GM19438 (cell line): ENCODE results near the gene PANK4.
A peak's percentile ranks its signal among the peaks of the same experiment; 100 is the strongest.
"Not testable (repeated sequence)": the region's sequence is repeated elsewhere in the genome, so short reads cannot be mapped to it uniquely, and the experiment has no call there.

Experiments
- ATAC-seq: cut with Tn5 transposase; IDR thresholded peaks from one replicate; pipeline ENCODE4 v1.9.1; 2021; ENCODE audit warnings: low read depth; ENCODE audit not compliant: unreplicated experiment

PANK4 gene

DNA sequence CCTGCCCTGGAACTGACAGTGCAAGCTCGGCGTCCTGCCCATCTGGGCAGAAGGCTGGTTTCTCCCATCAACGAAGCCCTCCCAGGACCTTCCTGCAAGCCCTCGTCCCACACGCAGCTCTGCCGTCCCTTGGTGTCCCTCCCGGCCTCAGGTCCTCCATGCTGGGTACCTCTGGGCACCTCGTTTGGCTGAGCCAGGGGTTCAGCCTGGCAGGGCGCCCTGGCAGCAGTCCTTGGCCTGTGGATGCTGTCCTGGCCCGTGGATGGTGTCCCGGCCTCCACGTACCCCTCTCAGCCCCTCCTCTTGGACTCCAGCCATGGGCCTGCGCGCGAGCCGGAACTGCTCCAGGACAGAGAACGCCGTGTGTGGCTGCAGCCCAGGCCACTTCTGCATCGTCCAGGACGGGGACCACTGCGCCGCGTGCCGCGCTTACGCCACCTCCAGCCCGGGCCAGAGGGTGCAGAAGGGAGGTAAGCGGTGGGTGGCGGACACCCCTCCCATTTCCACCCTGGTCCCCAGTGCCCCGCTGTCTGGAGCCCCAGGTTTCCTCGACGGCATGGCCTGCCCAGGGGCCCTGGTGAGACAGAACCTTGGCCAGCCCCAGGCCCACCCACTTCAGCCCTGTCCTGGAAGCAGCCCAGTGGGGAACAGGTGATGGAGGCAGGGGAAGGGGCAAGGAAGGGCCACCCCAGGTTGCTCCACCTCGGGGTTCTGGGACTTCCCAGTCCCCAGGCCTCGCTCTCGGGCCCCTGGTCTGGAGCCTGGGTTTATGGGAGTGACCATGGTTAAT lies 33.3 kb upstream of the PANK4 start:
- ATAC-seq: no peak

DNA sequence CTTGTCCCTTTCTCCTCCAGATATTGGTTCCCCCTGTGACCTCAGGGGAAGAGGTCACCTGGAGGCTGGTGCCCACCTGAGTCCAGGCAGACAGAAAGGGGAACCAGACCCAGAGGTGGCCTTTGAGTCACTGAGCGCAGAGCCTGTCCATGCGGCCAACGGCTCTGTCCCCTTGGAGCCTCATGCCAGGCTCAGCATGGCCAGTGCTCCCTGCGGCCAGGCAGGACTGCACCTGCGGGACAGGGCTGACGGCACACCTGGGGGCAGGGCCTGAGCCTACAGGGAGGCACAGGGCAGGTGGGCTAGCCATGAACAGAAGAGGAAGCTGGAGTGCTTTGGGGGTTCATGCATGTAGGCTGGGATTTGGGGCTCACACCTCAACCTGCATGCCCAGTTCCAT lies 32.5 kb upstream of the PANK4 start:
- no peak for ATAC-seq

DNA sequence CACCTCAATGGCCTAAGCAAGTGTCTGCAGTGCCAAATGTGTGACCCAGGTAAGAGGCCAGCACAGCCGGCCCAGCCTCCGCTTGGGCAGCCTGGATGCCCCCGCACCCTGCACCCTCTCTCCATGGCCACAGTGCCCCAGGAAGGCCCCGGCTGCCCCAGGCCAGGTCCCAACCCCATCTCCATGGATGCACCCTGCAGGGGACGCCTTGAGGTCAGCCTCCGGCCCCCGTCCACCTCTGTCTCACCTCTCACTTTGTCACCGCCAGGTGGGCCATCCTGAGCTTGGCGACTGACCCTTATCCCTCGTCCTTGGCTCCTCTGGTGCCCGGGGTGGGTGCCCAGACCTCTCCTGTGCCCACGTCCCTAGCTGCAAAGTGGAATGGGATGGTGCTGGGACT lies 32.0 kb upstream of the PANK4 start:
- ATAC-seq: no peak

DNA sequence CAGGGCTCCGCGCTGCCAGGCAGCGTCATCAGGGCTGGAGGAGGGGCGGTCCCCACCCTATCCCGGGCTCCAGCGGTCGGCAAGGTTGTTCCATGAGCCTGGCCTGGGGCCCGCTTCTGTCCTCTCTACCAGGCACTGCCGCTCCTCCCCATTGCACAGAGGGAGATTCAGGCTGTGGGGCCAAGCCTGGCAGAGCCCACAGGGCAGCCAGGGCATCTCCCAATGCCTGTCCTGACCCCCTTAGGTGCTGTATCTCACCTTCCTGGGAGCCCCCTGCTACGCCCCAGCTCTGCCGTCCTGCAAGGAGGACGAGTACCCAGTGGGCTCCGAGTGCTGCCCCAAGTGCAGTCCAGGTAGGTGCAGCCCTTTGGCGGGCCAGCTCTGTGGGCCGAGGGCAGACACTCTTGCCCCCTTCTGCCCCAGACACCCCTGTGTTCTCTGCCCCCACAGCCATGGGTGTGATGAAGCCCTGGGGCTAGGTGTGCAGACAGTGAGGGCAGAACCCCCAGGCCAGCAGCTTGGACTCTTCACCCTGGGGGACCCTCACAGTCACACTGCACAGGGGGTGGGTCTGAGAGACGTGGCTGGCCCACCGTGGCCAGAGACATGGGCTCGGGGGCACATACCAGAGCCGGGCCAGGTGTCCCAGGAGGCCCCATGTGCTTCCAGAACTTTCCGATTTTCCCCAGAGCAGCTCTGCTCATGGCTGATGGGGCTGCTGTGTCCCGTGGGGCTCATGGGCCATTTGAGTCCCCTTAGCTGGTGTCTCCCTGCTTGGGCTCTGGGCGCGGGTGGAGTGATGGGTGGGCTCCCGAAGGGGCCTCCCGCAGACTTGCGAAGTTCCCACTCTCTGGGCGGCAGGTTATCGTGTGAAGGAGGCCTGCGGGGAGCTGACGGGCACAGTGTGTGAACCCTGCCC lies 31.3 kb upstream of the PANK4 start:
- no peak for ATAC-seq

DNA sequence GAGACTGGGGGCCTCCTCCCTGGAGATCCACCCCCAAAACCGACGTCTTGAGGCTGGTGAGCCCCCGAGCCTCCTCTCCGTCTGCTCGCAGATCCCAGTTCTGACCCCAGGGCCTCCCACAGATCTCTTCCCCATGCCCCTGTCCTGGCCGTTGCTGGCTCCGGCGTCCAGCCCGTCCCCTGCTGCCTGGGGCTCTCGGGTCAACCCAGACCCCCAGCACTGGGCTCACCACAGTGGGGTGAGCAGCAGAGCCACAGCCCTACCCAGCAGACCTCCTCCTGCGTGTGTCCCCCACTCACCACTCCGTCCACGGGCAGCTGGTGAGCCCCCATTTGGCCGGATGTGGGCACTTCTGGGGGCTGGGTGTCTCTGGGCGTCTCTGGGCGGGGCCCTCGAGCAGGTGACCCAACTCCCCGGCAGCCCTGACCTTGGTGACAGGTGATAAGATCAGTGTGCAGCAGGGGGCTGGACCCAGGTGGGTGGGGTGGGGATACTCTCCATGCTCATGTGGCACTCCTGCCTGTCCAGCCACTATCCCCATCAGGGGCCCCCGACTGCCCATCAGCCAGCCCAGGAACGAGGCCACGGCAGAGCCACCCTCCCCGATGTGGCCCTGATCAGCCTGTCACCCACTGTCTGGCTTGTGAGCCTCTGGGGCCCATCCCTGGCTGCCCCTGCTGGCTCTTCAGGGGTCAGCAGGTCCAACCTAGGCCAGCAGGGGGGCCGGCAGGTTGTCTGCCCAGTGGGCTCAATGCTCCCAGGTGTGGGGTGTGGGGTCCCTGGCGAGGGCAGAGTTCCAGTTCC lies 30.5 kb upstream of the PANK4 start:
- peak; percentile 19 for ATAC-seq

DNA sequence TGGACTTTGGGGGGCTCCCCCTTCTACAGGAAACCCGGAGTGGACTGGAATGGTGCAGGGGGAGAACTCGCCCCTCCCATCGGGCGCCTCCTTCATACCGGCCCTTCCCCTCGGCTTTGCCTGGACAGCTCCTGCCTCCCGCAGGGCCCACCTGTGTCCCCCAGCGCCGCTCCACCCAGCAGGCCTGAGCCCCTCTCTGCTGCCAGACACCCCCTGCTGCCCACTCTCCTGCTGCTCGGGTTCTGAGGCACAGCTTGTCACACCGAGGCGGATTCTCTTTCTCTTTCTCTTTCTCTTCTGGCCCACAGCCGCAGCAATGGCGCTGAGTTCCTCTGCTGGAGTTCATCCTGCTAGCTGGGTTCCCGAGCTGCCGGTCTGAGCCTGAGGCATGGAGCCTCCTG lies 29.9 kb upstream of the PANK4 start, which contains the start of gene TNFRSF14:
Gene TNFRSF14 (plus strand): TSS at position 95 of the 401 bp plus-strand sequence. CDS start 294 bp downstream, at position 389.
- peak; percentile 40 for ATAC-seq

DNA sequence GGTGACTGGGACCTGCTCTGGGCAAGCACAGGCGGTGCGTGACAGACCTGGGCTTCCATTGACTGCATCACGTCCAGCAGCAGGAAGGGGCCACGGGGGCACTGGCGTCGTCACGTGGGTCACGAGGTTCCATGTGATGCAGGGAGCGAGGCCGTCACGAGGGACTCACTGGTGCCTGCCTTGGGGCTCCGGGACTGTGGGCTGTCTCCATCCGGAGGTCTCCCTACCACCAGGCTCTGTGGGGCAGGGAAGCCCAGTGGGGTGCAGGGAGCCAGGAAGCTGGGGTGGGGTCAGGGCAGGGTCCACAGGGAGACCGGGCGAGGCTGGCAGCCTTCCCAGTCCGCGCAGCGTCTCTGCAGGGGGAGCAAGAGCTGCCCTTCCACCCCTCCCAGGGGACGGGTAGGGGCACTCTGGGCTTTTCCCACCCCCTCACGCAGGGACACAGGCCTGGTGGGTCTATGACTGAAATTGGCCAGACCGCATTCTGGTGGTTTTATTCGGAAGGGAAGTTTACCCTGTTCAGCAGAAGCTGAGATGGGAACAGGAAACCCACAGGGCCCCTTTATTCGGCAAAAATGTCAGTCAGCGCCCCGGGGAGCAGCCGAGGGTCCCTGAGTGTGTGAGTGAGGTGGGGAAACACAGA lies 29.4 kb upstream of the PANK4 start:
- peak; percentile 36 for ATAC-seq

DNA sequence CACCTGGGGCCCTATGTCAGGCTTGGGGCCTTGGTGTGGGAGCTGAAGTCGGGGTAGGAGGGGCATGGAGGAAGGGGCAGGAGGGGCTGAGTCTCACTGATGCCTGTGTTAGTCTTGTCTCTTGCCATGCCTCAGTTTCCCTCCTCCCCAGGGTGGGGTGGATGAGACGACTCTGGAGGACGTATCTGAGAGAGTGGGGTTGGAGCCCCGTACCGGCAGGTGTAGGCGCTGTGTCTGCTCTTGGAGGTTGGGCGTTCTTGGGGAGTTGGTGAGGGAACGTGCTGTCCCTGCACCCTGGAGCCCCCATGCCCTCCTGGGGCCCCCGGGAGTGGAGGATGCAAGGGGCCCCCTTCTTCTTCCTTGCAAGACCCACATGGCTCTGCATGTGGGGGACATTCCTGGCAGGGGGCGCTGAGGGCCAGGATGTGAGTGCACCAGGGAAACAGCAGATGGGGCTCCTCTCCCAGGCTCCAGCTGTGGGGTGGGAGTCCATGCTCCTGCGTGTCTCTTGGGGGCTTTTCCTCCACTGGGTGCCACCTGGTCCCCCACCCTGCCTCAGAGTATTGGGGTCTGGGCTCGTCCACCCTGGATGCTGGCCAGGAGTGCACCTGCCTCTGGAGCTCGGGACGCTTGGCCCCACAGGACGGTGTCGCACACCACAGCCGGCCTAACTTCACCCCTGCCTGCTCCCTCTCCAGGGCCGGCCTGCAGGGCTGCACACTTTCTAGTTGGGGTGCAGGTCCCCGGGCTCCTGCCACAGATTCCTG lies 28.4 kb upstream of the PANK4 start:
- ATAC-seq: no peak

DNA sequence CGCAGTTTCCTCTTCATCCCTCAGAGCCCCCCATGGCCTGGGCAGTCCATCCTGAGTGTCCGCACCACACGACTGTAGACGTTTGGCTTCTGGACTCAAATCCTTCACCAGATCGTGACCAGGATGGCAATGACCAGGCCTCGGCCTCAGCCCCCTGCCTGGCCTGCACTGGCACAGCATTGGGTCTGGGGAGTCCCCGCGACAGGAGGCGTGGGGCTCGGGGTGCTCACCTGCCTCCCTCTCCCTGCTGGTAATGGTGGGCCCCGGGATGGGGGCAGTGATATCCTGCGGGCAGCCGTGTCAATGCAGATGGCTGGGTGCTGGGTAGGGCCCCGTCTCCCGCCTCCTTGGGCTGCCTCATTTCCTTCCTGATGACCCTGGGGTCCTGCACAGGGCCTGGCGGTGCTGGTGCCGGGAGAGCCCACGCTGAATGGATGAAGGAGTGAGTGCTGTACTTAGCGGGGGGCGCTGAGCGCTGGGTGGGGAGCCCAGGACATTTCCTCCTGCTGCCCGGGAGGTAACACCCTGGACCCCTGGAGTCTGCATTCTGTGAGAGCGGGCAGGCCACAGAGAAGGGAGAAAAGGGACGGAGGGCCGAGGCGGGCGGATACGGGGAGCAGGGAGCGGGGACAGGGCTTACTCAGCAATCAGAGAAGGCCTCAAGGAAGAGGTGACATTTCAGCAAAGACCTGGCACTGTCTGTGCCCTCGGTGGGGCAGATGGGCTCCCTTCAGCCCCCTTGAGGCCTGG lies 27.6 kb upstream of the PANK4 start:
- no peak for ATAC-seq

DNA sequence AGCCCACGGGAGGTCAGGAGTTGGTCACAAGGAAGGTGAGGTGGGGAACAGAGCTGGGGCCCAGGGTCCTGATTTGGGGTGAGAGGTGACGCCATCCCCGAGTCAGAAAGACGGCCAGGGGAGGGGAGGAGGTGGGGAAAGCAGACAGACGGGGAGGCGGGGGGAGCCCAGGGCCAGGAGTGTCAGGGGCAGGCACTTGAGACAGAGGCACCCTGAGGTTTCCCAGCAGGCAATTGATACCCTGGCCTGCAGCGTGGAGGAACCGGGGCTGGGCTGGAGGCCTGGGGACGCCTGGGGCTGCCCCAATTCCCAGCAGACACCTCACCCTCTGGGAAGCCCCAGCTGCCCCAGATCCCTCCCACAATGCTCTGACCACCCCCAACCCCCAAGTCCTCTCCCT lies 26.7 kb upstream of the PANK4 start:
- ATAC-seq: not testable (repeated sequence)

DNA sequence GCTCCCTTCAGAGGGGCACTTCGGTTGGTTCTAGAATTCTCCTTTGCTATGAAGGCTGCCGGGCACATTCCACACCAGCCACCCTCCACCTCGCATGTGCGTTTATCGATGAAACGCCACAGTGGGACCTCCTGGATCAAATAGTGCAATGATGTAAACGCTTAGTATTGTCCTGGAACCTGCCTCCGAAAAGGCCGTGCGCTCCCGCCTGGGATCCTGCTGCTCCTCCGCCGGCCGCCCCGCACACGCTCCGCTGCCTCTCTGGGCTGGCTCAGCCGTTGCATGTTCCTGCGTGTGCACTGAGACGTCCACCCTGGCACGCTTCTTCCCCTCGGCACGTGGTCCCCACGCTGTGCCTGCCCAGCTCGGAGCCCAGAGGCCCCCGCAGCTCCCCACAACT lies 25.8 kb upstream of the PANK4 start:
- no peak for ATAC-seq

DNA sequence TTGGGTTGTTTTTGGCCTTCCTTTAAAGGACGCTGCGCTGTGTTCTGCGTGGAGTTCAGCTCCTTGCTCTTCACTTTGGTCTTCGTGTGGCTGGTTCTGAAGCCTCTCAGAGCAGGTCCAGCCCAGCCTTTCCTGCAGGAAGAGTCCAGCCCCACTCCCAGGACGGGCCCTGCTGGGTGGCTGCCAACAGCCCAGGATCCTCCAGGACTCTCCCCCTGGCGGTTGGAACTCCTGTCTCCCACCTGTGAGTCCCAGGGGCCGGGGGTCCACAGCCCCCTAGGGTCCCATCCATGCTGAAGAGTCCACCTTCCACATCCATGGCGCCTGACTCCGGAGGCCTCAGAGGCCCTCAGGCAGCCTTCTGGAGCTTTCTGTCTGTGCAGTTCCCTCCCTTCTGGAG lies 25.1 kb upstream of the PANK4 start:
- ATAC-seq: not testable (repeated sequence)

DNA sequence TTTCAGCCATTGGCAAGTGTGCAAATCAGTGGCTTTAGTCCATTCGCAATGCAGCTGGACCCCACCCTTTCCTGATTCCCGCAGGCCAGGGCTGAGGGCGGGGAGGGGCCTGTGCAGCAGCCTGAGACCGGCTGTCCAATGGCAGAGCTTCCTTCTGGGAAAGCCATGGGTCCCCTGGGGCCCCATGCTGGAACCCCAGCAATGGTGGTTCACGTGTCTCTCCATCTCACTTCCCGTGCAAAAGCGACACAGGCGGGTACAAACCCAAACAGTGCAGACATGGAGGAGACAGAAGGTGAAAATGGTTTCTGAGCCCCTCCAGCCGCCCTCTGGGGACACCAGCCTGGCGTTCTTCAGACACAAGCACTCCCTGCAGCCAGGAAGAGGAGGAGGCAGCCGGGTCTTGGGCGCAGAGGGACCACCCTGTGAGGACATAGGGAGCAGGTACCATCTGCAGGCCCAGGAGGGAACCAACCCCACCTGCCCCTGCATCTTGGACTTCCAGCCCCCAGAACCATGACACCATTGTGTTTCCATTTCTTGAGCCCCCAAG lies 24.0 kb upstream of the PANK4 start:
- not testable (repeated sequence) for ATAC-seq

DNA sequence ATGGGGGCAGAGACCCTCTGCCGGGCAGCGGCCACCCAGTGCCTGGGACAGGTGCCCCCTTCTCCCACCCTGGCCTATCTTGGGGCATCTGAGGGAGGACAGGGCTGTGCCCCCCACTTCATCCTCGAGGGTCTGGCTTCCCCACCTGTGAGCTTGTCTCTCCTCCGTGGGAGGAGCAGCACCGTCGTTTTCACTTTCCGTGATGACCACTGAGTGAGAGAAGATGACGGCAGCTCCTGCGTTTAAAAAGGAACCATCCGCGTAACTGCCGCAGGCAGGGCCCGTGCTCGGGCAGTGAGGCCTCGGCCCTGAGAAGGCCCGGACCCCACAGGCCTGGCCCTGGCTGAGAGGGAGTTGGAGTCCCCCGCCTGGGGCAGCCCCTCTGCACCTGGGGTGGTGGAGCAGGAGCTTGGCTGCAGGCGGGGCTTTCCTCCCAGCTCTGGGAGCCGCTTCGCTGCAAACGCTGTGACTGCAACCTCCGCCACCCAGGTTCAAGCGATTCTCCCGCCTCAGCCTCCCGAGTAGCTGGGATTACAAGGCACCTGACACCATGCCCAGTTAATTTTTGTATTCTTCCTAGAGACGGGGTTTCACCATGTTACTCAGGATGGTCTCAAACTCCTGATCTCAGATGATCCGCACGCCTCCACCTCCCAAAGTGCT lies 23.1 kb upstream of the PANK4 start:
- not testable (repeated sequence) for ATAC-seq

DNA sequence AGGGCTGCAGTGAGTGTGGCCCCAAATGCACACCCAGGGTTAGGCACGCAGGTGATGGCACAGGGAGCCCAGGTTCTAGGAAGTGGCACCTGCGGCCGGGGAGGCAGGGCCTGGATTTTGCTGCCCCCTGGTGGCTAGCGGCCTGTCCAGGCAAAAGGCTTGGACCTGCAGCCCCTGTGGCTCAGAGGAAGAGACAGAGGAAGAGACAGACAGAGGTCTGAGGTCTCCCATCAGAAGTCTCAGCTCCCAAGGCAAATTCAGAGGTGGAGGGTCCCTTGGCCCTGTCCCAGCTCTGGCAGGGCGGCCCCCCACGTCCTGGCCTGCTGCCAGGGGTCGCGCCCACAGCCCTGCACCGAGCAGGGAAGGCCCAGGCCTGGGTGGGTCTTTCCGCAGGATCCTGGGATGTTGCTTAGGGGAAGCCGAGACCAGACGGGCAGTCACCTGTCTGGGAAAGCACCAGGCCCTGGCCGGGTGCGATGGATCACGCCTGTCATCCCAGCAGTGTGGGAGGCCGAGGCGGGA lies 21.7 kb upstream of the PANK4 start:
- no peak for ATAC-seq

DNA sequence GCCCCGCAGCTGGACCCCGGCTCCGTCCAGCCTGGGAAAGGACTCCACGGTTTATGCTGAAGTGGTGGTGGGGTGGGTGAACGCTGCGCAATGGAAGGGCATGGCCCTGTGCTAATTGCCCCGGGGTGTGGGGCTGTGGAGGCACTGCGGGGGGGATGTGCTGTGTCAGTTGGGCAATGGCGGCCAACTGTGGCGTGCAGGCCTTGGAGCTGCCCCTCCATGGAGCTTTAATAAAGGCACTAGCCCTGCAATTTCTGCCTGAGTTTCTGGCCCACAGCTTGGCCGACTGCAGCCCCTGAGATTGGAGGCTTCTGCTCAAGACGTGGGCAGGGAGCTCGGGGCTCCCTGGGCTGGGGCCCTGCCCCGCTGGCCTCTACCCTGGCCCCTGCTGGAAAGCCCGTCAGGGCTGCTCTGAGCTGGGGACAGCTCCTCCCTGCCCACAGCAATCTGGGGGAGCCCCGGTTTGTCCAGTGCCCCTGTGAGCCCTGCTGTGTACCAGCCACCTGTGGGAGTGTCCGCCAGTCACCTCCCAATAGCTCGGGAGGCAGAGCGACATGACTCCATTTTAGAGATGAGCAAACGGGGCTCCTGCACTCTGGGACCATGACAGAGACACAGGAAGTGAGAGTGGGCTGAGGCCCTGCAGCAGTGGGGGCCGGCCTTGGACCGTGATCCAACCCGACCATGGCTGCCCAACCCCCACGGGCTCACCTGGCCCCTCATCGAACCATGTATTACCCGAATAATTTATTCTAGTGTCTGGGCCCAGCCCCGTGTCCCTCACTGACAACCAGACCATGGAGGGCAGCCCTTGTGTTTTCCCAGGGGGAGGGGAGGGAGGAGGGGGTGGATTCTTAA lies 21.0 kb upstream of the PANK4 start:
- no peak for ATAC-seq
